ENCODE results near the gene ZNF474.

The ZNF474 gene

DNA sequence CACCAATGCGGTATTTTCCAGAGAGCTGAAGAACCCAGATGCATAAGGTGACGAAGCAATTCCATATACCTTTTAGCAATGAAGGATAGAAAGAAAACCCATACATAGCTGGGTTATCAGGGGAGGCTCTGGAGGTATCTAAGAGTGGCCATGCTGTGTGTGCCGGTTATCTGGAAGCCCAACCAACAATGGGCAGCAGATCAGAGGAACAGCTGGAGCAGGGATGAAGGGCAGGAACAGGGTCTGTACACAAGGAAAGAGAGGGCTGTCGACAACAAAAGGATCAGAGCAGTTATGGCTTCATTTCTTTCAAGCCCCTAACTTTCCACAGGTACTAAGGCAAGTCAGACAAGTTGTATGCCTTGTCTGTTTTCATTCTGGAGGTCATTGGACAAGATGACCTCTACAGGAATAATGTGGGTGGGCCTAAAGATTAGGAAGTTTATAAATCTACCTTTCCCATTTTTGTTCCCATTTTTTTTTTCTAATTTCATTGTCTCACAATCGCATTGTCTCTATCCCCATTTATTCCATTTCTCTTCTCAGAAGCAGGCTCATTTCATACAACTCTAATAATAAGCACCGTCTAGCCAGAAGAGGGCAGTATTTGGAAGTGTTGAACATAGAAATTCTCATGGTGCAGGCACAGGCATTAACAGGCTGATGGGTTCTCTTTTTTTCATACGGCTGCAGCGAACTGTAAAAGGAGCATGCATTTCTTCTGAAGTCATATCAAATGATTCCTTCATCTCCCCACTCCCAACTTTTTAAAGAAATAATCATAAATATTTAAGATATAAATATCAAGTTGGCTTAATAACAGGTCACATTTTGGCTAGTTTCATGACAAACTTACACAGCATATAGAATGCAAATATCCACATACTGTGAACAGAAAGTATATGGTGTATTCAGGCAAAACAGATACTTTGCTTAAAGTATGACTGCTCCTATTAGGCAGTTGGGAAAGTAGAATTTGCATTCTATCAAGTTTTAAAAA is 63.5 kb downstream of the ZNF474 start:
- Histone ChIP-seq H3K9me2 (replicated peaks; ENCODE audit: insufficient read depth, low read length) (no peaks in the 10 kb centered on the region), H2AFZ (ENCODE audit: low read depth, low read length, severe bottlenecking) (no peak overlapping the region), H3K4me3 (ENCODE audit: insufficient read depth, low read length, poor library complexity, severe bottlenecking) (no peak overlapping the region), H3K27me3 (ENCODE audit: low read length) (no peaks in the 10 kb centered on the region), H3F3A (ENCODE audit: insufficient read depth) (no peaks in the 10 kb centered on the region), H3K9me3 (ENCODE audit: insufficient read depth, low read length) (no peaks in the 10 kb centered on the region), H3K36me3 (ENCODE audit: low read length) (no peaks in the 10 kb centered on the region), H3K9ac (ENCODE audit: low read length) (no peak overlapping the region), H4K20me1 (ENCODE audit: low read depth, low read length) (no peaks in the 10 kb centered on the region; the same call in 1 of the 2 replicates), H3K27ac (ENCODE audit: low read depth, low read length) (no peak overlapping the region), H3K4me2 (ENCODE audit: low read depth, low read length, poor library complexity, severe bottlenecking) (no peak overlapping the region), H3K79me2 (ENCODE audit: insufficient read depth, low read length) (no peaks in the 10 kb centered on the region)
- TF ChIP-seq, protein P1, sequence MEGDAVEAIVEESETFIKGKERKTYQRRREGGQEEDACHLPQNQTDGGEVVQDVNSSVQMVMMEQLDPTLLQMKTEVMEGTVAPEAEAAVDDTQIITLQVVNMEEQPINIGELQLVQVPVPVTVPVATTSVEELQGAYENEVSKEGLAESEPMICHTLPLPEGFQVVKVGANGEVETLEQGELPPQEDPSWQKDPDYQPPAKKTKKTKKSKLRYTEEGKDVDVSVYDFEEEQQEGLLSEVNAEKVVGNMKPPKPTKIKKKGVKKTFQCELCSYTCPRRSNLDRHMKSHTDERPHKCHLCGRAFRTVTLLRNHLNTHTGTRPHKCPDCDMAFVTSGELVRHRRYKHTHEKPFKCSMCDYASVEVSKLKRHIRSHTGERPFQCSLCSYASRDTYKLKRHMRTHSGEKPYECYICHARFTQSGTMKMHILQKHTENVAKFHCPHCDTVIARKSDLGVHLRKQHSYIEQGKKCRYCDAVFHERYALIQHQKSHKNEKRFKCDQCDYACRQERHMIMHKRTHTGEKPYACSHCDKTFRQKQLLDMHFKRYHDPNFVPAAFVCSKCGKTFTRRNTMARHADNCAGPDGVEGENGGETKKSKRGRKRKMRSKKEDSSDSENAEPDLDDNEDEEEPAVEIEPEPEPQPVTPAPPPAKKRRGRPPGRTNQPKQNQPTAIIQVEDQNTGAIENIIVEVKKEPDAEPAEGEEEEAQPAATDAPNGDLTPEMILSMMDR (IDR thresholded peaks at IDR 0.05; ENCODE audit: insufficient read depth, low read length, poor library complexity, severe bottlenecking), result peak; percentile 67
- TF ChIP-seq EZH2phosphoT487 (conservative IDR thresholded peaks at IDR 0.05; ENCODE audit: low read length), result no peak

DNA sequence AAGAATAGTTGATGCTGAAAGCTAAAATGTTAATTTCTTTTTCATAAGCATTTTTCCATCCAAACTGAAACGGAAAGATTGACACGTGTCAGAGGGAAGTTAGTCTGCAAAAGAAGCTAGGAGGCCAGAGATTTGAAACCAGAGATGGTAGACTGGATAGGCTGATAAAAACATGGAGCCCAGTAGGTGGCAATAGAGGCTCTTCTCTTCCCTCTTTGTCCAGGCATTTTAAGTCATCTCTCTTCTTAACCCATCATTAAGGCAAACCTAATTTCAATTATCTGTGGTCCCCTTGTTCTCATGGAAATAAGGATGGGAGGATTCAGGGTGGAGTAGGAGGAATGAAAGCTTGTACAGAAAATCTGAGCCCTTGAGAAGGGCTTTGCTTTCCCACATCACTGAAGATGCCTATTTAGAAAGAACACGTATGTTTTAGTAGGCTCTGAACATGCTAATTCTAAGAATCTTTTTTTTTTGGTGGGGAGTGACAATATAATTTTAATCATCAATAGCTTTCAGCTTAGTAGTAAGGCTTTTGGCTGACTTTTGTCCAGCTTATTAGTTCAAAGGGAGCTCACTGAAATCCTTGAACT is 66.6 kb downstream of the ZNF474 start:
- Histone ChIP-seq H3K4me2 (ENCODE audit: low read depth, low read length, poor library complexity, severe bottlenecking) (no peak overlapping the region), H3K36me3 (ENCODE audit: low read length) (no peaks in the 10 kb centered on the region), H4K20me1 (ENCODE audit: low read depth, low read length) (no peaks in the 10 kb centered on the region; the same call in 1 of the 2 replicates), H3K9me2 (replicated peaks; ENCODE audit: insufficient read depth, low read length) (no peaks in the 10 kb centered on the region), H3F3A (ENCODE audit: insufficient read depth) (no peaks in the 10 kb centered on the region), H2AFZ (ENCODE audit: low read depth, low read length, severe bottlenecking) (no peak overlapping the region), H3K27ac (ENCODE audit: low read depth, low read length) (no peak overlapping the region), H3K27me3 (ENCODE audit: low read length) (no peaks in the 10 kb centered on the region), H3K4me3 (ENCODE audit: insufficient read depth, low read length, poor library complexity, severe bottlenecking) (no peak overlapping the region), H3K79me2 (ENCODE audit: insufficient read depth, low read length) (no peaks in the 10 kb centered on the region), H3K9me3 (ENCODE audit: insufficient read depth, low read length) (no peaks in the 10 kb centered on the region), H3K9ac (ENCODE audit: low read length) (no peak overlapping the region)
- TF ChIP-seq EZH2phosphoT487 (conservative IDR thresholded peaks at IDR 0.05; ENCODE audit: low read length), result no peak
- TF ChIP-seq, protein P1 (IDR thresholded peaks at IDR 0.05; ENCODE audit: insufficient read depth, low read length, poor library complexity, severe bottlenecking), result no peak

DNA sequence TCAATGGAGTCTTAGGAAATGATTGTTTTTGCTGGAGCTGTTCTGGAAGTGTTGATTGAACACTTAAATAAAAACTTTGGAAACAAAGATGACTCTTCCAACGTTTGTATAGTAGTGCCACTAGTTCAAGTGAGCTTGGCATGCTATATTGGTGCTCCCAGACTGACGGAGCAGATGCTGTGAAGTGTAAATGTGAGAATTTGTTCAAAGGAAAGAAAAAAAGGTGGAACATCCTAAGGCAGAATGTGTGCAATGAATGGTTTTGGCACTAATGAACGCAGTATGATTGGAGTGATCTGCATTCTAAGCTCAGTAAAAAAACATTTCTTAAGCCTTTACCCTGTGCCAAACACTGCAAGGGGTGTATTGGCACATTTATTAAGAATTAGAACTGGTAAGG is 69.8 kb downstream of the ZNF474 start:
- Histone ChIP-seq H3K4me3 (ENCODE audit: insufficient read depth, low read length, poor library complexity, severe bottlenecking) (no peak overlapping the region), H3K79me2 (ENCODE audit: insufficient read depth, low read length) (no peaks in the 10 kb centered on the region), H4K20me1 (ENCODE audit: low read depth, low read length) (no peaks in the 10 kb centered on the region), H3K27me3 (ENCODE audit: low read length) (no peaks in the 10 kb centered on the region), H3F3A (ENCODE audit: insufficient read depth) (no peaks in the 10 kb centered on the region), H3K9me2 (replicated peaks; ENCODE audit: insufficient read depth, low read length) (no peaks in the 10 kb centered on the region), H3K36me3 (ENCODE audit: low read length) (no peaks in the 10 kb centered on the region), H3K4me2 (ENCODE audit: low read depth, low read length, poor library complexity, severe bottlenecking) (no peak overlapping the region), H2AFZ (ENCODE audit: low read depth, low read length, severe bottlenecking) (no peak overlapping the region), H3K9me3 (ENCODE audit: insufficient read depth, low read length) (no peaks in the 10 kb centered on the region), H3K27ac (ENCODE audit: low read depth, low read length) (no peak overlapping the region), H3K9ac (ENCODE audit: low read length) (no peak overlapping the region)
- TF ChIP-seq EZH2phosphoT487 (conservative IDR thresholded peaks at IDR 0.05; ENCODE audit: low read length), result no peak
- TF ChIP-seq, protein P1 (IDR thresholded peaks at IDR 0.05; ENCODE audit: insufficient read depth, low read length, poor library complexity, severe bottlenecking), result no peak
